ENCODE measurements around the gene OSBP.
"Not testable (repeated sequence)": the region's sequence is repeated elsewhere in the genome, so short reads cannot be mapped to it uniquely, and the experiment has no call there.

OSBP gene, protein sequence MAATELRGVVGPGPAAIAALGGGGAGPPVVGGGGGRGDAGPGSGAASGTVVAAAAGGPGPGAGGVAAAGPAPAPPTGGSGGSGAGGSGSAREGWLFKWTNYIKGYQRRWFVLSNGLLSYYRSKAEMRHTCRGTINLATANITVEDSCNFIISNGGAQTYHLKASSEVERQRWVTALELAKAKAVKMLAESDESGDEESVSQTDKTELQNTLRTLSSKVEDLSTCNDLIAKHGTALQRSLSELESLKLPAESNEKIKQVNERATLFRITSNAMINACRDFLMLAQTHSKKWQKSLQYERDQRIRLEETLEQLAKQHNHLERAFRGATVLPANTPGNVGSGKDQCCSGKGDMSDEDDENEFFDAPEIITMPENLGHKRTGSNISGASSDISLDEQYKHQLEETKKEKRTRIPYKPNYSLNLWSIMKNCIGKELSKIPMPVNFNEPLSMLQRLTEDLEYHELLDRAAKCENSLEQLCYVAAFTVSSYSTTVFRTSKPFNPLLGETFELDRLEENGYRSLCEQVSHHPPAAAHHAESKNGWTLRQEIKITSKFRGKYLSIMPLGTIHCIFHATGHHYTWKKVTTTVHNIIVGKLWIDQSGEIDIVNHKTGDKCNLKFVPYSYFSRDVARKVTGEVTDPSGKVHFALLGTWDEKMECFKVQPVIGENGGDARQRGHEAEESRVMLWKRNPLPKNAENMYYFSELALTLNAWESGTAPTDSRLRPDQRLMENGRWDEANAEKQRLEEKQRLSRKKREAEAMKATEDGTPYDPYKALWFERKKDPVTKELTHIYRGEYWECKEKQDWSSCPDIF

DNA sequence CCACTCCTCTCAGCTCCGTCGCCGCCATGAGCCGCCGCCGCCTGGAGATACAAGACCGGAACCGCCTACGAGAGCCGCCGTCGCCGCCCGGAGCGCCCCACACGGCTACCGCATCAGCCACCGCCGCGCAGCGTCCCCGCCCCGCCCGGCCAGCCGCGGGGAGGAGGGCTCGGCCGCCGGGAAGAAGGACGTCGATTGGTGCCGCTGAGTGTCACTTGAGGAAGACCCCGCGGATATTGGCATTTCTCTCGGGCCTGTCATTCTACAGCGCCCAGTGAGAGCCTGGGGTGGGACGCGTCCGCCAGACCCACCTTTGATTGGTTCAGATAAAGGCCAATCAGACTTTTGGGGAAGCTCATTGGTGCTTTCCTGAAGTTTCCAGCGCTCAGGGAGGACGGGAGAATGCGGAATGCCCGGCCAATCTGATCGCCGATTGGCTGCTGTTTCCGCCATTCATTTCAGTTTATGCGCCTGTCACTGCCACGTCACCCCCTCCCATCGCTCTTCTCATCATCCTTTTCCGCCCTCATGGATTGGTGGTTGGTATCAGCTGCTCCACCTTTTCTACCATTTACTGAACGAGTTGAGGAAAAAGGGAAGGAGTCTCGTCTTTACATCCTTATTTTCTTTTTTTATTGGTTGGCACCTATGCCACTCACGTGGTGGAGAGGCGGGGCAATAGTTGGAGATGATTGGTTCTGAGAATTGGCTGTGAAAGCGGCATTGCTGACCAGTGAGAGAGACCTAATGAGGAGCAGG lies at the start of gene OSBP:
Gene OSBP (minus strand): TSS at position 138 of the 759 bp plus-strand sequence. CDS start 110 bp downstream, at position 28.
- peak; percentile 100 for DNase-seq

DNA sequence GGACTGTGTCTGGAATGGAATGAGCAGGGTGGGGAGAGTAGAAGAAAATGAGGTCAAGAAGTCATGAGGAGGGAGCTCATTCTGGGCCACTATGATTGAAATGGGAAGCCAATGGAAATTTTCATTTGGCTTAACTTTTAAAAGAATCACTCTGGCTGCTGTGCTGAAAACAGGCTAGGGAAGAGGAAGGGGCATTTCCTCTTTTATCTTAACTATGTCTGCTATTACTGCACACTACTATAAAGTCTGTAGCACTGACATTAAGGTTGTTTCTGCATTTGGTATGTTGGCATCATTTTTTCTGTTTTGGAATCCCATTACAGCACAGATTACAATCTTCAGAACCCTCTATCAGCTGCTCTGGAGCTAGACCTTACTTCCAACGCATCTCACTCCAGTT lies 45.0 kb upstream of the OSBP start:
- DNase-seq: no peak

DNA sequence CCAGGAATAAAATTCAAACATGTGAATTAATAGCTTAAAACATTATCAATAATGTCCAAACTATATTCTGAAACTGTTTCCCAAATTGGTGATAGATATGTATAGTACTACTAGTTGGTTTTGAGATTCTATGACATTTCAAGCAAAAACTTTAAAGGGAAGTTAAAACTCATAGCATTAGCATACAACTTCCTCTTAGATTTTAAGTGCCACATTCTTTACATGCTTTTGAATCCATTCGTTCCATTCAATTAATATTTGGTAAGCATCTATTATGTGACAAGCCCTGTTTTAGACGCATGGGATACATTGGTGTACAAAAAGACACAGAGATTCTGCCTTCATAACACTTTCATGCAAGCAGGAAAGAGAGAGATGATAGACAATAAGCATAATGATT lies 44.4 kb upstream of the OSBP start:
- no peak for DNase-seq

DNA sequence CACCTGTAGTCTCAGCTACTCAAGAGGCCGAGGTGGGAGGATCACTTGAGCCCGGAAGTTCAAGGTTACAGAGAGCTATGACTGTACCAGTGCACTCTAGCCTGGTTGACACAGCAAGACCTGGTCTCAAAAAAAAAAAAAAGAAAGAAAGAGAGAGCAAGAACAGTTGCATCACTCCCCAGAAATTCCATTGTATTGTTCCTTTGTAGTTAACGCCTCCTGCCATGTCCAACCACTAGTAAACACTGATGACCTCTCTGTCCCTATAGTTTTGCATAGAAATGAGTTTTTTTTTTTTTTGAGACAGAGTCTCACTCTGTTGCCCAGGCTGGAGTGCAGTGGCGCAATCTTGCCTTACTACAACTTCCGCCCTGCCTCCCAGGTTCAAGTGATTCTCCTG lies 42.5 kb upstream of the OSBP start:
- DNase-seq: no peak

DNA sequence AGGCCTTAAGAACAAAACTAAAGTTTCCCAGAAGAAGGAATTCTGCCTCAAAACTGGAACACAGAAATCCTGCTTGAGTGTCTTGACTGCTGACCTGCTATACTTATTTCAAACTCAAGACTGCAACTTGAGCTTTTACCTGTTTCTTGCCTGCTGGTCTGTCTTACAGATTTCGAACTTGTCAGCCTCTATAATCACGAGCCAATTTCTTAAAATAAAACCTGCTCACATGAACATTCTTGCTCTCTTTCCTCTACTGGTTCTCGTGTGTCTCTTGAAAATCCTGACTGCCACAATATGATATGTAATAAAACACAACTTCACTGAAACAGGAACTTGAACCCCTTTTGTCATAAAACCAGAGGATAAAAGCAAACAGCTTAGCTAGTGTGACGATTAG lies 39.3 kb upstream of the OSBP start:
- DNase-seq: no peak

DNA sequence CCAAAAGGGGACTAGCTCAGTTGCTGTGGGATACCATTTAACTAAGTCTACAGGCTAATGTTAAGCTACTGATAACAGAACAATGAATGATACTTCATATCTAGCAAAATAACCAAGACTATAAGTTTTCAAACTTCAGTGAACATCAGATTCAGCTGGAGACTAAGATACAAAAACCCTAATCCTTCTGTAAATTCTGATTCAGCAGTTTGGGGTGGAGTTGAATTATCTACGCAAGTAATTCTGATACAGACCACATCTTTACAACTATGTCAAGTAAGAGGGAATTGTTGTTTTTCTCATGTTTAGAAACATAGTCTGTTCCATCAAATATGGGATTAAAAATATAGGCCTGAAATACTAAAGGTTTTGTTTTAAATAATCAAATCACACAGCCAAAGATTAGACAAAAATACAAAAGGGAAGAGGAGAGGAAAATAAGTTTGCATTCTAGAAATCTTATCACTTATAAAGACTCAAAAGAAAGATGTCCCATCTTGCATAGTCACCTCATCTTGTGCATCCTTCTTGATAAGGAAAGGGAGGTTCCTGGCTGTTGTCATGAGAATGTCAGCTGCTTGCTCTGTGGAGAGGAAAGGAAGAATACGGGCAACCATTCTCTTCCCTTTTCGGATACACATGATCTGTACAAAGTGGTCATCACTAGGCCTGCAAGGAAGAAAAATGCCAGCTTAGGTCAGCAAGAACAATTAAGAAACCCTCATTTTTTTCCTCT lies 31.8 kb upstream of the OSBP start:
- no peak for DNase-seq

DNA sequence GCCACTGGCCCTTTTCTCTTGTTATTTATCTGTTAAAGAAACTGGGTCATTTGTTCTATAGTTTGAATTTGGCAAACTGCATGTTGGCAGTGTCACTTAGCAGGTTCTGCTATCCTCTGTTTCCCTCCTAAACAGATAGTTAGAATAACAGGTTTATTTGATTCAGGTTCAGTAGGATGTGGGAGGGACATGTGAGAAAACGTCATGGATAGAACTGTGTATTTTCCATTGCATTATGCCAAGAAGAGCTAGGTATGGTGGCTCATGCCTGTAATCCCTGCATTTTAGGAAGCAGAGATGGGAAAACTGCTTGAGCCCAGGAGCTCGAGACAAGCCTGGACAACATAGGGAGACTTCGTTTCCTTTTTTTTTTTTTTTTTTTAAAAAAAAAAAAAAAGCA lies 29.0 kb upstream of the OSBP start:
- no peak for DNase-seq

DNA sequence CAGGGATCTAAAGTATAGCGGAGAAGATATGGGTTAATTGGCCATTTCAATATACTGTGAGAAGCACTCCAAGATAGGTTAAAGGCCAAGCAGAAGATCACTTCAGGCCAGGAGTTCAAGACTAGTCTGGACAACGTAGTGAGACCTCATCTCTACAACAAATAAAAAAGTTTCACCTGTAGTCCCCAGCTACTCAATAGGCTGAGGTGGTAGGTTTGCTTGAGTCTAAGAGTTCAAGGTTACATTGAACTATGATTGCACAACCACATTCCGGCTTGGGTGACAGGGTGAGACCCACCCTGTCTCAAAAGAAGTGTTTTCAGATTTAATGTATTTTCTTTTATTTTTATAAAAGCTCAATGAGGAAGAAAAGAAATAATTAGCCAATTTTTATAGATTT lies 27.8 kb upstream of the OSBP start:
- no peak for DNase-seq

DNA sequence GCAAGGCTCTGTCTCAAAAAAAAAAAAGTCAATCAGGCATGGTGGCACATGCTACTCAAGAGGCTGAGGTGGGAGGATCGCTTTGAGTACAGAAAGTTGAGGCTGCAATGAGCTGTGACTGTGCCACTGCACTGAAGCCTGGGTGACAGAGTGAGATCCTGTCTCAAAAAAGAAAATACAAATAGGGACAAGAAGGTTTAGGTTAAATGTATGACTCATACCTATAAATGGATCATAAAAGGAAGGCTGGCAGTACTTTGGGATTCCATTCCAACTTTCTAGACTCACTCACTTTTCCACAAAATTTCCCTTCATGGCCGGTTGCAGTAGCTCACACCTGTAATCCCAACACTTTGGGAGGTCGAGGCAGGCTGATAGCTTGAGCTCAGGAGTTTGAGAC lies 25.6 kb upstream of the OSBP start:
- no peak for DNase-seq

DNA sequence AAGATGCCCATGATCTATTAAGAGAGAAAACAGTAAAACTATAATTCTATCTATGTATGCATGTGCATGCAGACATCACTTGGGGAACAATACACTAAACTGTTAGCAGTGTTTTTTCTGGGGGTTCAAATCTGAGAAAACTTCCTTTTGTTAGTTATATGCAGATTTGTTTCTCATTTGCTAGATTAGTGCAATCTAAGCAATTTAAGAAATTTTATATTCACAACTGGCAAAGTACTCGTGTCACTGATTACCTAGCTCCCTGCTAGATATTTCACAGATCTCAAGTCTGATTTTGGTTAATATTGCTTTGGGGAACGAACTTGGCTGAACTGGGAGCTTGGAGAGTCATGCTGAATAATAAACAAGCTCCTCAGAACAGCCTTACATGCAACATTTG lies 14.9 kb upstream of the OSBP start:
- DNase-seq: no peak

DNA sequence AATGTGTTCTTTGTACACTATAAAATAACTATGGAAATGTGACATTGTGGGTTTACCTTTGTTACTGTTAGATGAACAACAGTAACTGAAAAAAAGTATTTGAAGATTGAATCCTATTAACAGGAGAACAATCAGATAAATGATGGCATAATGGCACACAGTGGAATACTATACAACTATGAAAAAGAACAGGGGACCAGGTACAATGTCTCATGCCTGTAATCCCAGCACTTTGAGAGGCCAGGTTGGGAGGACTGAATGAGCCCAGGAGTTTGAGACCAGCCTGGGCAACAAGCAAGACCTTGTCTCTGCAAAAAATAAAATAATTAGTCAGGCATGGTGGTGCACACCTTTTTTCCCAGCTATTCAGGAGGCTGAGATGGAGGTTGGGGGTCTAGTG lies 14.4 kb upstream of the OSBP start:
- DNase-seq: no peak

DNA sequence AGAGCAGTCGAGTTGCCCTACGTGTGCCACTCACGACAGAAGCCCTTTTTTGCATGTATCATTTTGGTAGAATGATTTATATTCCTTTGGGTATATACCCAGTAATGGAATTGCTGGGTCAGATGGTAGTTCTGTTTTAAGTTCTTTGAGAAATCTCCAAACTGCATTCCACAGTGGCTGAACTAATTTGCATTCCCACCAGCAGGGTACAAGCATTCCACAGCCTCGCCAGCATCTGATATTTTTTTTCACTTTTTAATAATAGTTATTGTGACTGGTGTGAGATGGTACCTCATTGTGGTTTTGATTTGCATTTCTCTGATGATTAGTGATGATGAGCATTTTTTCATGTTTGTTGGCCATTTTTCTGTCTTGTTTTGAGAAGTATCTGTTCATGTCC lies 11.4 kb upstream of the OSBP start:
- DNase-seq: not testable (repeated sequence)

DNA sequence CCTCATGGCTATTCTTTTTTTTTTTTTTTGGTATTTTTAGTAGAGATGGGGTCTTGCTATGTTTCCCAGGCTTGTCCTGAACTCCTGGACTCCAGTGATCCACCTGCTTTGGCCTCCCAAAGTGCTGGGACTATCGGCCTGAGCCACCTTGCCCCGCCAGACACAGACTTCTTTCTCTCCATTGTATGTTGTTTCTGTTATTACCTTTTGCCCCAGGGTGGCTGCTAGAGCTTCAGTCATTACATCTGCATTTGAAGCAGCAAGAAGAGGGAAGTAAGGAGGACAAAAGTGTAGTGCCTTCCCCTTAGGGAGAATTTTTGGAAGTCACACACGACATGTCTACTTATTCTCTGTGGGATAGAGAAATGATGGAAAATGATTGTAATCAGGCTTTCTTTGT lies 10.1 kb upstream of the OSBP start:
- DNase-seq: no peak

DNA sequence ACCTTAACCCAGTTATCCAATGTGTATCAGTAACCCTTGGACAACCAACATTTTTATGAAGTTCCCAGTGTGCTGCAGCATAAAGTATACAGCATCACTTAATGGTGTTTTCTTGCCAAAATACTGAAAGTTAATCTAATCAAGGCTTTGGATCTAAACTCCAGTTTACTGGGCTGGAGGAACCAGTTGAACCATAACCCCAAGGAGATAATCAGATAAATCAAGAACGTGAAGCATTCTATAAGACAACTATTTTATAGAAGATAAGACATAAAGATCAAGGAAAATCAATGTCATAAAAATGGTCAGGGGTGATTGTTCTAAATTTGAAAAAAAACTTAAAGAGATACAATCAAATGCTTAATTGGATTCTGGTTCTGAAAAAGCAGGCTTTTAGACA lies 2.3 kb upstream of the OSBP start:
- no peak for DNase-seq

DNA sequence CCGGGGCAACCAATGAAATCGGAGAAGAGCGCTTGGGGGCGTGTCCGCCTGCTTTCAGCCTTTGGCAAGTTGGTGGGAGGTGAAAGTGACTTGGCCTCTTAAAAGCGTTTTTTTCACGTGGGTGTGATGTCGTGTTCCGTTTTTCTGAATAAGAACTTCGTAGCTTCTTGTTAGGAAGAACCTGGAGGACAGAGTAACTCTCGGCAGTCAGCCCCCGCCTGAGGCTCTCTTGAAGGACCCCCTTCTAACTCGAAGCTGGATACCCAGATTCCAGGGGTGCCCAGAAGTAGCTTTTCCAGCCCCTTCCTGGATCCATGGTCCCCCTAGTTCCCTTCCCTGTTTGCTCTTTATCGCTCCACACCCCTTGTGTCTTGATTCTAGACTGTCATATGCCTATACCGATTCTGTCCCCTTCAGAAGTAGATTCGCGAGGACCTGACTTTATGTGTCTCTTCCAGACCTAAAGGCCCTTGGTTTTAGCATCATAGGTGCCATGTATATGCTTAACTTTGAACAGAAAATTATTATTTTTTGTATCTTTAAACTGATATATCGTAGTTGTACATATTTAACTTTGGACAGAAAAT lies 915 bp upstream of the OSBP start:
- no peak for DNase-seq

DNA sequence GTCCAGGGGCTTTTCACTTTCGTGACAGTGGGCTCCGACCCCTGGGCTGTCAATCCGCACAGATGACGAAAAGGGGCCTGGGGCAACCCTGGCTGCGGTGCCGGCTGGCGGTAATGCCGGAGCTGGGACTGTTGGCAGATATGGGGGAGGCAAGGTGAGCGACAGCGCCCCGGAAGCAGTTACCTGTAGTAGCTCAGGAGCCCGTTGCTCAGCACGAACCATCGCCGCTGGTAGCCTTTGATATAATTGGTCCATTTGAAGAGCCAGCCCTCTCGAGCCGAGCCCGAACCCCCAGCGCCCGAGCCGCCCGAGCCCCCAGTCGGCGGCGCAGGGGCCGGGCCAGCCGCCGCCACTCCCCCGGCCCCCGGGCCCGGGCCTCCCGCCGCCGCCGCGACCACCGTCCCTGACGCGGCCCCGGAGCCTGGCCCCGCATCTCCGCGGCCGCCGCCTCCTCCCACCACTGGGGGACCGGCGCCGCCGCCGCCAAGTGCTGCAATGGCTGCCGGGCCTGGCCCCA lies 396 bp downstream of the OSBP start:
- peak; percentile 72 to 77 for DNase-seq

DNA sequence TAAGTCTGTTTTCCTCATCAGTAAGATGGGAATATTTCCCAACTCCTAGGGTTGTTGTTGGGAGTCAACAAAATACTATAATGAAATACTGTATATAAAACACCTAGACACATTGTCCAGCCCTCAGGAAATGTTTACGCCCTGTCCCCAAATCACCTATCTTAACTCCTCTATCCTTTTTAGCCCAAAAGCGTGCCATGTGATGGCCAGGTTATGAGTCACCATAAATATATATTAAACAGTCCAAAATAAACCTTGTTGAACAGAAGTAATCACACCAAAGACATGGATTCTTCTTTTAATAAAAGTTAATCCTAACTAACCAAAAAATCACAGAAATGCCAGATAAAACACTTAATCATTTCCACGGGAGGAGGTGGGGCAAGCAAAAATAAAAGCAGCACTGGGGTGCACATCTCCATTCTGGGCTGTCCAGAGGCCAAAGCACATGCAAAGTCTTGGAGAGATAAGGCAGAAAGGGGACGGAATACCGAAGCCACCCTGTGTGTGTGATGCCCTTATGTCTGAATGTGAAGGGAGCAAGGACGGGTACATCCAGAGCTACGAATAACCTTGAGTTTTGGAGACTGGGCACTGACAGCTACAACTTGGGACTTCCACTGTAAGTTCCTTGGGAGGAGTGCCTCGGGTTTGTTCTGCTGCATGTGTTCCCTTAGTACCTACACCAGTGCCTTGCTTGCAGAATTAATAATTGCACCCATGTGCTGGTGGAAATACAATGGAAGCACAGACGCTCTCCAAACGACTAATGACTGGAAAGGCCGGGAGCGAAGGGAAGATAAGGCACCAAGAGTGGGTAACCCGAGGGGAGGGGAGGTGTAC lies 1.1 kb downstream of the OSBP start:
- no peak for DNase-seq

DNA sequence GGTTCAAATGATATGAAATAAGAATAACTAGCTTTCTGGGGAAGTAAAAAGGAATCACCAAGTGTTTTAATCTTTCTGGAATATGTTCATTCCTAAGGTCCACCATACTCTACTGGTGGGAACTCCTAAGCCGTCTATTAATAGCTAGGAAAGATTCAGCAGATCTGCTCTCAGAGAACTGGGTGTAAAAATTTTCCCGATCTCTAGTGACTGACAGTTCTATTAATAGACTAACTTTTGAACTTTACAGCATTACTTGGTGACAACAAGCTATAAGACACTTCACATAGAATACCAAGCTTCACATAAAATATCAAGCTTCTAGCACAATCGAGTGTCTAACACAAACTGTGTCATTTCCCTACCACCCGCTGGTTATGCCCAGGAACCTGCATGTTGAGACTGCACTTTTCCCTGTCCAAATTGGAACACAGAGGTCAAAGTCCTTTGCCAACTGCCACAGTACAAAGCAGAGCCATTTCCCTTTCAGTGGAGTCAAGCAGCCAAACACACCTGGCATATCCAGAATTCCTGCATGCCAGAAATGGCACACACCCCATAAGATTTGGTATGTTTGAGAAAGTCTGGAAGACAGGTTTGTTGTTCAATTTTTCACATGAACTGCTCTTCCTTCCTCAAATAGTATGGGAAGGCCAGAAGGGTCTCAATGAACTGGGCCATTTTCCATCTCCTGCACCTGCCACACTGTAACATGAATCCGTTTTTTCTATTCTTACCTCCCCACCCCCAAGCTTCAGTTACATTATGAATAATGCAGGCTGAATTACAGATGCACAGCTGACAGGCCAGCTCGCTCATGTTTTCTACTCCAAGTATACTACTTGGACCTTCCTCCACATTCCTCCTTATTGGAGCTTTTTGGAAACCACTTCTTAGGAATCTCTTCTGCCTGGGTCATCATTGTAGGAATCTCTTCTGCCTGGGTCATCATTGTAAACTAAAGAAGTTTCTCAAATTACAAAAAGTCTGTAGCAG lies 3.7 kb downstream of the OSBP start:
- DNase-seq: no peak

DNA sequence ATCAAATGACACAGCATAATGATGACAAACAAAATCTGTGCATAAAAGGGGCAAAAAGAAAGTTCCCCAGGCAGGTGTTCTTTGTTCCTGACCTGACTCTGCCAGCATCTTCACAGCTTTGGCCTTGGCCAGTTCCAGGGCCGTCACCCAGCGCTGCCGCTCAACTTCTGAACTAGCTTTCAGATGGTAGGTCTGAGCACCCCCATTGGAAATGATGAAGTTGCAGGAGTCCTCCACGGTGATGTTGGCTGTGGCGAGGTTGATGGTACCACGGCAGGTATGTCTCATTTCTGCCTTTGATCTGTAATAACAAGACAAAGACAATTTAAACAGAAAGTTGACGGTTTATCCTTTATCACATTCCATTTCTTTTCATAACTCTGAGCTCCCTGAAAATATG lies 5.3 kb downstream of the OSBP start:
- no peak for DNase-seq
